ENCODE results near the gene ECM1. TPM values are rescaled to one million over a fixed set of nuclear protein-coding genes. Genes with fewer than 3 reads are reported as not detected.
A peak's percentile ranks its signal among the peaks of the same experiment; 100 is the strongest.

ECM1 gene
- total RNA-seq, 1 experiment from 2014 or later, result 3.7 TPM

- Histone ChIP-seq H3K9me3 (ENCODE audit: low read length) (no peaks in the 10 kb centered on the region), H3K79me2 (ENCODE audit: low read length) (no peaks in the 10 kb centered on the region), H3K9me2 (replicated peaks; ENCODE audit: low read length) (no peaks in the 10 kb centered on the region), H3K4me1 (ENCODE audit: insufficient read depth, low read length) (no peaks in the 10 kb centered on the region), H3K4me2 (ENCODE audit: low read length) (no peak overlapping the region), H3F3A (ENCODE audit: low read length, unreplicated experiment) (no peaks in the 10 kb centered on the region), H3K27me3 (ENCODE audit: low read length) (no peaks in the 10 kb centered on the region), H4K20me1 (ENCODE audit: low read length) (no peaks in the 10 kb centered on the region), H3K27ac (ENCODE audit: low read length) (no peak overlapping the region), H2AFZ (ENCODE audit: low read length) (no peak overlapping the region), H3K36me3 (ENCODE audit: low read depth, low read length) (no peaks in the 10 kb centered on the region), H3K4me3 (ENCODE audit: low read length) (no peak overlapping the region), H3K9ac (ENCODE audit: low read length) (no peak overlapping the region)
- DNase-seq (no peak), ATAC-seq (no peak)
- no peak for TF ChIP-seq EZH2phosphoT487 (IDR thresholded peaks at IDR 0.05; ENCODE audit: borderline replicate concordance, low read length)
- no peak for TF ChIP-seq EZH2 (IDR thresholded peaks at IDR 0.05; ENCODE audit: low read length, unreplicated experiment)
- TF ChIP-seq CTCF (conservative IDR thresholded peaks at IDR 0.05; ENCODE audit: low read depth, low read length), result no peak
- CTCF ChIA-PET, result interaction anchor here (0.6 to 0.9 kb wide), 2 partner anchors 11 to 15 kb away, joined by 3 to 8 read pairs; no protein-coding TSS in a partner anchor
- BruUV-seq (replicated peaks), result no TSS peak
- intact Hi-C loops (cut with micrococcal nuclease), result loop anchor here (10.0 kb wide), 2 partner anchors 172 to 282 kb away; partner anchors contain the start of genes CA14 and RPRD2
- POLR2A ChIA-PET (ENCODE audit: unreplicated experiment), result interaction anchor here (0.6 kb wide), 1 partner anchor 156 kb away, joined by 3 read pairs; no protein-coding TSS in a partner anchor
Observed at GRCh38 chr1:150536836-150537731, 29.2 kb downstream of the ECM1 start.

GRCh38 chr1:150537732-150538684 is 30.1 kb downstream of the ECM1 start:
- H3K4me2 ChIP-seq (ENCODE audit: low read length), result no peak overlapping the region
- no peaks in the 10 kb centered on the region for H4K20me1 ChIP-seq (ENCODE audit: low read length)
- CTCF ChIA-PET, result interaction anchor here (0.9 kb wide), 1 partner anchor 14 kb away, joined by 8 read pairs; no protein-coding TSS in a partner anchor
- POLR2A ChIA-PET (ENCODE audit: unreplicated experiment), result interaction anchor here (0.6 kb wide), 1 partner anchor 155 kb away, joined by 3 read pairs; no protein-coding TSS in a partner anchor
- H3K9ac ChIP-seq (ENCODE audit: low read length), result no peak overlapping the region
- no peaks in the 10 kb centered on the region for H3K79me2 ChIP-seq (ENCODE audit: low read length)
- DNase-seq (no peak), ATAC-seq (no peak)
- no peak overlapping the region for H2AFZ ChIP-seq (ENCODE audit: low read length)
- H3K9me3 ChIP-seq (ENCODE audit: low read length), result no peaks in the 10 kb centered on the region
- no TSS peak for BruUV-seq (replicated peaks)
- no peak overlapping the region for H3K27ac ChIP-seq (ENCODE audit: low read length)
- H3F3A ChIP-seq (ENCODE audit: low read length, unreplicated experiment), result no peaks in the 10 kb centered on the region
- intact Hi-C loops (cut with micrococcal nuclease), result loop anchor here (10.0 kb wide), 2 partner anchors 173 to 283 kb away; partner anchors contain the start of genes CA14 and RPRD2
- no peaks in the 10 kb centered on the region for H3K36me3 ChIP-seq (ENCODE audit: low read depth, low read length)
- no peaks in the 10 kb centered on the region for H3K9me2 ChIP-seq (replicated peaks; ENCODE audit: low read length)
- TF ChIP-seq EZH2phosphoT487 (IDR thresholded peaks at IDR 0.05; ENCODE audit: borderline replicate concordance, low read length) (no peak), CTCF (conservative IDR thresholded peaks at IDR 0.05; ENCODE audit: low read depth, low read length) (peak; percentile 27; the same call in 1 of the 2 replicates), EZH2 (IDR thresholded peaks at IDR 0.05; ENCODE audit: low read length, unreplicated experiment) (no peak)
- H3K4me3 ChIP-seq (ENCODE audit: low read length), result no peak overlapping the region
- H3K4me1 ChIP-seq (ENCODE audit: insufficient read depth, low read length), result no peaks in the 10 kb centered on the region
- no peaks in the 10 kb centered on the region for H3K27me3 ChIP-seq (ENCODE audit: low read length)
